GM23338 (cell line): Measurements from ENCODE around the gene RGP1. TPM values are rescaled to one million over a fixed set of nuclear protein-coding genes. Genes with fewer than 3 reads are reported as not detected.
A peak's percentile ranks its signal among the peaks of the same experiment; 100 is the strongest.

Source experiments
- ATAC-seq: fragments of 200-7000 bp; cut with Tn5 transposase; 3 replicates; pipeline ENCODE4 v1.9.1; 2020
- DNase-seq: peaks from one replicate; pipeline ENCODE4 v3.0.0-alpha.2; 2015; ENCODE audit warnings: low spot score
- H2AFZ ChIP-seq: fragments of 200-600 bp; sonication (generic); 2 replicates; pipeline ENCODE4 v1.8.0; 2016; ENCODE audit warnings: antibody characterized with exemption, mild to moderate bottlenecking, moderate library complexity
- H3F3A ChIP-seq: fragments of 200-600 bp; sonication (generic); replicated peaks from 2 replicates; pipeline ENCODE4 v1.8.0; 2017; ENCODE audit warnings: antibody characterized with exemption, mixed run types, low read depth
- H3K27ac ChIP-seq: fragments of 200-600 bp; sonication (generic); 2 replicates; pipeline ENCODE4 v1.6.1; 2016; ENCODE audit warnings: low read depth
- H3K27me3 ChIP-seq: fragments of 200-600 bp; sonication (generic); 2 replicates; pipeline ENCODE4 v1.8.0; 2016; ENCODE audit warnings: mild to moderate bottlenecking, mixed run types, moderate library complexity; ENCODE audit not compliant: insufficient read depth
- H3K36me3 ChIP-seq: fragments of 200-600 bp; sonication (generic); 2 replicates; pipeline ENCODE4 v1.8.0; 2016; ENCODE audit warnings: mild to moderate bottlenecking; ENCODE audit not compliant: insufficient read depth
- H3K4me1 ChIP-seq: fragments of 200-600 bp; sonication (generic); 2 replicates; pipeline ENCODE4 v1.8.0; 2016; ENCODE audit warnings: mild to moderate bottlenecking, moderate library complexity; ENCODE audit not compliant: insufficient read depth
- H3K4me2 ChIP-seq: fragments of 200-600 bp; sonication (generic); 2 replicates; pipeline ENCODE4 v1.7.1; 2017; ENCODE audit warnings: mixed run types
- H3K4me3 ChIP-seq: fragments of 200-600 bp; sonication (generic); 2 replicates; pipeline ENCODE4 v1.6.1; 2016; ENCODE audit warnings: mixed run types
- H3K79me2 ChIP-seq: fragments of 200-600 bp; sonication (generic); replicated peaks from 2 replicates; pipeline ENCODE4 v1.8.0; 2017; ENCODE audit warnings: mild to moderate bottlenecking; ENCODE audit not compliant: insufficient read depth
- H3K9me2 ChIP-seq: fragments of 200-600 bp; sonication (generic); 2 replicates; pipeline ENCODE4 v1.8.0; 2017; ENCODE audit not compliant: insufficient read depth
- H4K20me1 ChIP-seq: fragments of 200-600 bp; sonication (generic); replicated peaks from 2 replicates; pipeline ENCODE4 v1.8.0; 2017; ENCODE audit warnings: mild to moderate bottlenecking; ENCODE audit not compliant: insufficient read depth
- H3K27ac Mint-ChIP-seq: 2 replicates; pipeline ENCODE4 v1.8.0; 2020; ENCODE audit warnings: inconsistent platforms, mild to moderate bottlenecking, moderate library complexity, mixed read lengths
- H3K27me3 Mint-ChIP-seq: 3 replicates; pipeline ENCODE4 v1.8.0; 2022; ENCODE audit warnings: low read depth, mild to moderate bottlenecking, moderate library complexity, mixed read lengths, inconsistent platforms; ENCODE audit not compliant: insufficient read depth, poor library complexity
- H3K36me3 Mint-ChIP-seq: 3 replicates; pipeline ENCODE4 v1.8.0; 2021; ENCODE audit warnings: low read depth, mild to moderate bottlenecking, inconsistent platforms, moderate library complexity, mixed read lengths
- H3K4me1 Mint-ChIP-seq: 3 replicates; pipeline ENCODE4 v1.8.0; 2020; ENCODE audit warnings: mild to moderate bottlenecking, inconsistent platforms, mixed read lengths
- H3K4me3 Mint-ChIP-seq: 3 replicates; pipeline ENCODE4 v1.8.0; 2021; ENCODE audit warnings: moderate library complexity, mild to moderate bottlenecking, inconsistent platforms, mixed read lengths
- H3K9me3 Mint-ChIP-seq: 3 replicates; pipeline ENCODE4 v1.8.0; 2020; ENCODE audit warnings: moderate library complexity, mild to moderate bottlenecking, inconsistent platforms, mixed read lengths
- CTCF ChIP-seq, 2 experiments: fragments of 200-600 bp in 1 of 2; sonication (generic) in 1 of 2; conservative IDR thresholded peaks; 2 replicates each; pipeline versions ENCODE4 v1.5.1 to v1.6.1; 2016 to 2017; ENCODE audit warnings: antibody characterized with exemption in 2 of 2, low read depth in 2 of 2, mild to moderate bottlenecking in 2 of 2, moderate library complexity in 1 of 2
- ETS1 ChIP-seq: IDR thresholded peaks from 2 replicates; pipeline ENCODE4 v1.6.1; 2016; ENCODE audit warnings: antibody characterized with exemption
- EZH2phosphoT487 ChIP-seq: fragments of 200-600 bp; sonication (generic); IDR thresholded peaks from one replicate; pipeline ENCODE4 v1.8.1; 2018; ENCODE audit warnings: antibody characterized with exemption; ENCODE audit not compliant: unreplicated experiment
- NANOG ChIP-seq: IDR thresholded peaks from 2 replicates; pipeline ENCODE4 v1.6.1; 2016; ENCODE audit warnings: antibody characterized with exemption, borderline replicate concordance
- ZNF114 ChIP-seq: fragments of 250-450 bp; sonication (Bioruptor Pico); IDR thresholded peaks from 2 replicates; pipeline ENCODE4 v1.5.0; 2020; ENCODE audit warnings: mild to moderate bottlenecking, moderate library complexity
- ZNF331 ChIP-seq: fragments of 250-450 bp; sonication (Bioruptor Pico); IDR thresholded peaks from 2 replicates; pipeline ENCODE4 v1.5.0; 2020; ENCODE audit warnings: low read depth, mild to moderate bottlenecking, moderate library complexity
- ZNF462 ChIP-seq: fragments of 250-450 bp; sonication (Bioruptor Pico); IDR thresholded peaks from 2 replicates; pipeline ENCODE4 v1.5.0; 2020; ENCODE audit warnings: mild to moderate bottlenecking, moderate library complexity
- polyA plus RNA-seq: library from polyadenylated mRNA; unstranded; fragments of >200 nt; fragmentation: Nextera tagmentation; extraction: Ambion mirVana; gene quantifications from 2 replicates; pipeline ENCODE4 v1.2.1, GENCODE V29; 2016
- total RNA-seq: library from RNA; depleted of rRNA; stranded (reverse); fragments of >200 nt; shearing (Covaris generic); gene quantifications from 2 replicates; pipeline ENCODE4 v1.2.3, GENCODE V29; 2014

Gene RGP1
- total and polyA plus RNA-seq, 2 experiments from 2014 or later = 2.8 to 16.0 TPM

- TF ChIP-seq ZNF462 (CRISPR knock-in tag) (no peak), NANOG (no peak)
These were observed 16.8 kb upstream of the RGP1 start, which contains the start of the genes CREB3 and TLN1 (continued) for GRCh38 chr9:35732185-35732799.

- TF ChIP-seq ZNF331 (no peak), ZNF114 (CRISPR knock-in tag) (no peak), CTCF (conservative IDR thresholded peaks at IDR 0.05; ENCODE audit: low read depth in 2 of 2) (peak in 1 of 2 experiments; percentile 41; a peak in 3 of 4 replicates), EZH2phosphoT487 (no peak), ETS1 (no peak)
- H3K4me1 Mint-ChIP-seq = peaks cover 13% of the 10 kb centered on the region
- H3K4me3 Mint-ChIP-seq = no peak overlapping the region; the same call in none of the 3 replicates
- H3K9me3 Mint-ChIP-seq = no peaks in the 10 kb centered on the region; the same call in 2 of the 3 replicates
- Histone ChIP-seq H3K27ac (peak overlapping the region; percentile 95), H3K4me3 (peak overlapping the region; percentile 91), H3K27me3 (no peaks in the 10 kb centered on the region), H3K79me2 (peaks cover 33% of the 10 kb centered on the region), H2AFZ (0 out of 2 replicates have a peak overlapping the region, but pooled peaks have one; percentile 63), H3K36me3 (peaks cover 25% of the 10 kb centered on the region), H3F3A (peaks cover 11% of the 10 kb centered on the region), H4K20me1 (peaks cover 17% of the 10 kb centered on the region), H3K9me2 (no peaks in the 10 kb centered on the region), H3K4me2 (peak overlapping the region; percentile 90), H3K4me1 (peaks cover 26% of the 10 kb centered on the region)
- ATAC-seq (peak; percentile 16), DNase-seq (peak; percentile 90)
- peaks cover 35% of the 10 kb centered on the region for H3K36me3 Mint-ChIP-seq
- peaks cover 8% of the 10 kb centered on the region for H3K27me3 Mint-ChIP-seq
- peak overlapping the region; percentile 89 for H3K27ac Mint-ChIP-seq
These were observed 16.1 kb upstream of the RGP1 start for GRCh38 chr9:35732800-35733541.
